ENCODE measurements around the gene WNT2B. TPM values are rescaled to one million over a fixed set of nuclear protein-coding genes. Genes with fewer than 3 reads are reported as not detected.

Gene WNT2B
- total and polyA plus RNA-seq, 9 of the 15 experiments (the other 6 are each of a cell fraction or from before 2014, with no cell fraction given) = 0.02 to 0.06 (median 0.04) TPM; not detected in 3

DNA sequence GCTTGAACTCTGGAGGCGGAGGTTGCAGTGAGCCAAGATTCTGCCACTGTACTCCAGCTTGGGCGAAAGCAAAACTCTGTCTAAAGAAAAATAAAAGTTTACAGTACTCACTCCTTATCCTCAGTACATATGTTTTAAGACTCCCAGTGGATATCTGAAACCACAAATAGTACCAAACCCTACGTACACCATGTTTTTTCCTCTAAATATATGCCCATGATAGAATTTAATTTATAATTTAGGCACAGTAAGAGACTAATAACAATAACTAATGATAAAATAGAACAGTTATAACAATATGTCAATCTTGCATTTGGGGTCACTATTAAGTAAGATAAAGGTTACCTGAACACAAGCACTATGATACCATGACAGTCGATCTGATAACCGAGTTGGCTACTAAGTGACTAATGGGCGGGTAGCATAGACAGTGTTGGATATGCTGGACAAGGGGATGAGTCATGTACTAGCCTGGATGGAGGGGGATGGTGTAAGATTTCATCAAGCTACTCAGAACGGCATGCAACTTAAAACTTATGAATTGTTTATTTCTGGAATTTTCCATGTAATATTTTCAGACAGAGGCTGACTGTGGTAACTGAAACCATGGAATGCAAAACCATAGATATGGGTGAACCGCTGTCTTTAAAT lies 66.5 kb downstream of the WNT2B start (continued):
- TF ChIP-seq, protein P1, sequence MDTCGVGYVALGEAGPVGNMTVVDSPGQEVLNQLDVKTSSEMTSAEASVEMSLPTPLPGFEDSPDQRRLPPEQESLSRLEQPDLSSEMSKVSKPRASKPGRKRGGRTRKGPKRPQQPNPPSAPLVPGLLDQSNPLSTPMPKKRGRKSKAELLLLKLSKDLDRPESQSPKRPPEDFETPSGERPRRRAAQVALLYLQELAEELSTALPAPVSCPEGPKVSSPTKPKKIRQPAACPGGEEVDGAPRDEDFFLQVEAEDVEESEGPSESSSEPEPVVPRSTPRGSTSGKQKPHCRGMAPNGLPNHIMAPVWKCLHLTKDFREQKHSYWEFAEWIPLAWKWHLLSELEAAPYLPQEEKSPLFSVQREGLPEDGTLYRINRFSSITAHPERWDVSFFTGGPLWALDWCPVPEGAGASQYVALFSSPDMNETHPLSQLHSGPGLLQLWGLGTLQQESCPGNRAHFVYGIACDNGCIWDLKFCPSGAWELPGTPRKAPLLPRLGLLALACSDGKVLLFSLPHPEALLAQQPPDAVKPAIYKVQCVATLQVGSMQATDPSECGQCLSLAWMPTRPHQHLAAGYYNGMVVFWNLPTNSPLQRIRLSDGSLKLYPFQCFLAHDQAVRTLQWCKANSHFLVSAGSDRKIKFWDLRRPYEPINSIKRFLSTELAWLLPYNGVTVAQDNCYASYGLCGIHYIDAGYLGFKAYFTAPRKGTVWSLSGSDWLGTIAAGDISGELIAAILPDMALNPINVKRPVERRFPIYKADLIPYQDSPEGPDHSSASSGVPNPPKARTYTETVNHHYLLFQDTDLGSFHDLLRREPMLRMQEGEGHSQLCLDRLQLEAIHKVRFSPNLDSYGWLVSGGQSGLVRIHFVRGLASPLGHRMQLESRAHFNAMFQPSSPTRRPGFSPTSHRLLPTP (IDR thresholded peaks at IDR 0.05; ENCODE audit: borderline replicate concordance, extremely low read depth, insufficient read length) = no peak
- TF ChIP-seq, protein P2, sequence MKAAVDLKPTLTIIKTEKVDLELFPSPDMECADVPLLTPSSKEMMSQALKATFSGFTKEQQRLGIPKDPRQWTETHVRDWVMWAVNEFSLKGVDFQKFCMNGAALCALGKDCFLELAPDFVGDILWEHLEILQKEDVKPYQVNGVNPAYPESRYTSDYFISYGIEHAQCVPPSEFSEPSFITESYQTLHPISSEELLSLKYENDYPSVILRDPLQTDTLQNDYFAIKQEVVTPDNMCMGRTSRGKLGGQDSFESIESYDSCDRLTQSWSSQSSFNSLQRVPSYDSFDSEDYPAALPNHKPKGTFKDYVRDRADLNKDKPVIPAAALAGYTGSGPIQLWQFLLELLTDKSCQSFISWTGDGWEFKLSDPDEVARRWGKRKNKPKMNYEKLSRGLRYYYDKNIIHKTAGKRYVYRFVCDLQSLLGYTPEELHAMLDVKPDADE (conservative IDR thresholded peaks at IDR 0.05; ENCODE audit: control insufficient read depth, low read depth, low read length) = no peak
- TF ChIP-seq CTBP1 (IDR thresholded peaks at IDR 0.05; ENCODE audit: borderline replicate concordance) = peak; percentile 86
- TF ChIP-seq ZNF780A (CRISPR knock-in tag; IDR thresholded peaks at IDR 0.05) = no peak
- TF ChIP-seq, protein P3, sequence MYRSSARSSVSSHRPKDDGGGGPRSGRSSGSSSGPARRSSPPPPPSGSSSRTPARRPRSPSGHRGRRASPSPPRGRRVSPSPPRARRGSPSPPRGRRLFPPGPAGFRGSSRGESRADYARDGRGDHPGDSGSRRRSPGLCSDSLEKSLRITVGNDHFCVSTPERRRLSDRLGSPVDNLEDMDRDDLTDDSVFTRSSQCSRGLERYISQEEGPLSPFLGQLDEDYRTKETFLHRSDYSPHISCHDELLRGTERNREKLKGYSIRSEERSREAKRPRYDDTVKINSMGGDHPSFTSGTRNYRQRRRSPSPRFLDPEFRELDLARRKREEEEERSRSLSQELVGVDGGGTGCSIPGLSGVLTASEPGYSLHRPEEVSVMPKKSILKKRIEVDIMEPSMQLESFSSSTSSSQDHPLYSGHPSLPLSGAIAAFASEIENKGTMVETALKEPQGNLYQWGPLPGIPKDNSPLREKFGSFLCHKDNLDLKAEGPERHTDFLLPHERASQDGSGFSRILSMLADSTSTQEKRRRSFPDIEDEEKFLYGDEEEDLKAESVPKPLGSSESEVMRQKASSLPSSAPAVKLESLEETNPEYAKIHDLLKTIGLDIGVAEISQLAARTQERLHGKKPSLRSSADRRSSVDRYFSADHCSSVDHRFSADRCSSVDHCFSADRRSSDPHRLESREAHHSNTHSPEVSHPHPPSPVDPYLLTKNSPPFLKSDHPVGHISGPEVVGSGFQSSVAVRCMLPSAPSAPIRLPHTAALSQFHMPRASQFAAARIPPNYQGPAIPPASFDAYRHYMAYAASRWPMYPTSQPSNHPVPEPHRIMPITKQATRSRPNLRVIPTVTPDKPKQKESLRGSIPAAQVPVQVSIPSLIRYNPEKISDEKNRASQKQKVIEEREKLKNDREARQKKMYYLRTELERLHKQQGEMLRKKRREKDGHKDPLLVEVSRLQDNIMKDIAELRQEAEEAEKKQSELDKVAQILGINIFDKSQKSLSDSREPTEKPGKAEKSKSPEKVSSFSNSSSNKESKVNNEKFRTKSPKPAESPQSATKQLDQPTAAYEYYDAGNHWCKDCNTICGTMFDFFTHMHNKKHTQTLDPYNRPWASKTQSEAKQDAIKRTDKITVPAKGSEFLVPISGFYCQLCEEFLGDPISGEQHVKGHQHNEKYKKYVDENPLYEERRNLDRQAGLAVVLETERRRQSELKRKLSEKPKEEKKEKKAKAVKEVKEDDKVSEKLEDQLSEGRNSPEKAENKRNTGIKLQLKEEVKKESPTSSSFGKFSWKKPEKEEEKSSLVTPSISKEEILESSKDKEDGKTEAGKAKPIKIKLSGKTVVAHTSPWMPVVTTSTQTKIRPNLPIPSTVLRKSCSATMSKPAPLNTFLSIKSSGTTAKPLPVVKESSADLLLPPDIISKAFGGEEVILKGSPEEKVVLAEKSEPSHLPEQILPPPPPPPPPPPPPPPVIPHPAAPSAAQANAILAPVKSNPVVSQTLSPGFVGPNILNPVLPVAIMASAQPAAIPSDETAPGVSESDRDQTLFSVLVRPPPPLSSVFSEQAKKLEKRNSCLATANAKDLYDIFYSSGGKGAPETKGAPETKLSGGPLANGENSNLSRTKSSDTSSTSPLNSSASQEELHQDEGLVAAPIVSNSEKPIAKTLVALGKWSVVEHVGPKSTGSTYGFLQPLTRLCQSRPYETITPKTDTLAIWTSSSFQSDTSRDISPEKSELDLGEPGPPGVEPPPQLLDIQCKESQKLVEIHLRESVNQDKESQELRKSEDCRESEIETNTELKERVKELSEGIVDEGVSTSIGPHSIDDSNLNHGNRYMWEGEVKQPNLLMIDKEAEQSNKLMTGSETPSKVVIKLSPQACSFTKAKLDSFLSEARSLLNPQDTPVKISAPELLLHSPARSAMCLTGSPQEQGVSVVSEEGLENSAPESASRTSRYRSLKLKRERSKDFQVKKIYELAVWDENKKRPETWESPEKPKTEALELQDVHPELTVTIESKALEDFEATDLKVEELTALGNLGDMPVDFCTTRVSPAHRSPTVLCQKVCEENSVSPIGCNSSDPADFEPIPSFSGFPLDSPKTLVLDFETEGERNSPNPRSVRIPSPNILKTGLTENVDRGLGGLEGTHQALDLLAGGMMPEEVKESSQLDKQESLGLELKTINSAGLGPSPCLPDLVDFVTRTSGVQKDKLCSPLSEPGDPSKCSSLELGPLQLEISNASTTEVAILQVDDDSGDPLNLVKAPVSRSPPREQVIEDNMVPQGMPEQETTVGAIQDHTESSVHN (IDR thresholded peaks at IDR 0.05; ENCODE audit: borderline replicate concordance in 1 of 2, low read depth in 1 of 2) = 0 out of 4 replicates have a peak, but pooled peaks of 1 of the 2 experiments have one; percentile 35
- TF ChIP-seq POLR2H (tag; IDR thresholded peaks at IDR 0.05; ENCODE audit: low read depth) = peak; percentile 38; the same call in 1 of the 2 replicates
- TF ChIP-seq, protein P4, sequence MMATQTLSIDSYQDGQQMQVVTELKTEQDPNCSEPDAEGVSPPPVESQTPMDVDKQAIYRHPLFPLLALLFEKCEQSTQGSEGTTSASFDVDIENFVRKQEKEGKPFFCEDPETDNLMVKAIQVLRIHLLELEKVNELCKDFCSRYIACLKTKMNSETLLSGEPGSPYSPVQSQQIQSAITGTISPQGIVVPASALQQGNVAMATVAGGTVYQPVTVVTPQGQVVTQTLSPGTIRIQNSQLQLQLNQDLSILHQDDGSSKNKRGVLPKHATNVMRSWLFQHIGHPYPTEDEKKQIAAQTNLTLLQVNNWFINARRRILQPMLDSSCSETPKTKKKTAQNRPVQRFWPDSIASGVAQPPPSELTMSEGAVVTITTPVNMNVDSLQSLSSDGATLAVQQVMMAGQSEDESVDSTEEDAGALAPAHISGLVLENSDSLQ (IDR thresholded peaks at IDR 0.05) = peak; percentile 82
- TF ChIP-seq, protein P5, sequence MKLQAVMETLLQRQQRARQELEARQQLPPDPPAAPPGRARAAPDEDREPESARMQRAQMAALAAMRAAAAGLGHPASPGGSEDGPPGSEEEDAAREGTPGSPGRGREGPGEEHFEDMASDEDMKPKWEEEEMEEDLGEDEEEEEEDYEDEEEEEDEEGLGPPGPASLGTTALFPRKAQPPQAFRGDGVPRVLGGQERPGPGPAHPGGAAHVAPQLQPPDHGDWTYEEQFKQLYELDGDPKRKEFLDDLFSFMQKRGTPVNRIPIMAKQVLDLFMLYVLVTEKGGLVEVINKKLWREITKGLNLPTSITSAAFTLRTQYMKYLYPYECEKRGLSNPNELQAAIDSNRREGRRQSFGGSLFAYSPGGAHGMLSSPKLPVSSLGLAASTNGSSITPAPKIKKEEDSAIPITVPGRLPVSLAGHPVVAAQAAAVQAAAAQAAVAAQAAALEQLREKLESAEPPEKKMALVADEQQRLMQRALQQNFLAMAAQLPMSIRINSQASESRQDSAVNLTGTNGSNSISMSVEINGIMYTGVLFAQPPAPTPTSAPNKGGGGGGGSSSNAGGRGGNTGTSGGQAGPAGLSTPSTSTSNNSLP (IDR thresholded peaks at IDR 0.05; ENCODE audit: borderline replicate concordance, low read depth, low read length) = peak; percentile 88; the same call in 1 of the 2 replicates
- peak; percentile 98 for TF ChIP-seq DACH1 (IDR thresholded peaks at IDR 0.05; ENCODE audit: partially characterized antibody)
- peak; percentile 52; the same call in 1 of the 2 replicates for TF ChIP-seq EHMT2 (IDR thresholded peaks at IDR 0.05)

Measured in K562 (cell line).